Measurements from ENCODE around the gene C8A. TPM values are rescaled to one million over a fixed set of nuclear protein-coding genes. Genes with fewer than 3 reads are reported as not detected.

C8A gene
- total and polyA plus RNA-seq, 10 of the 15 experiments (the other 5 are each of a cell fraction or from before 2014, with no cell fraction given): not detected

DNA sequence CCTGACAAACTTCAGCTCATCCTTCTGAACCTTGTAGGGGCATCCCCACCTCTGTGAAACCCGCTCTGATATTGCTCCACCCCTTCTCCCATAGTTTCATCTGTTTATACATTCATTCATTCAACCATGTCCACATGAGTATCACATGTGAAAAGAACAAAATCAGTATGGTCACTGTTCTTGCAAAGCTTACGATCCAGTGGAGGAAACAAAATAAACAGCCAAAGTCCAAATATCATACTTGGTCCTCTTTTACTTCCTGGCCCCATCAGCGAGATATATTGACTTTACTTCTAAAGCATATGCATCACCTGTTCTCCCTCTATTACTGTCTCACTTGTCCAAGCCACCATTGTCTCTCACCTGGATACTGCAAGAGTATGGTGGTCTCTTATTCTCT, 35.6 kb downstream of the C8A start:
- in situ Hi-C loops (cut with MboI) (no loop called here), intact Hi-C loops (cut with micrococcal nuclease; ENCODE audit: unreplicated experiment) (no loop called here)
- Histone ChIP-seq H3K4me1 (ENCODE audit: control insufficient read depth, insufficient read depth, low read length) (no peaks in the 10 kb centered on the region), H3K79me2 (ENCODE audit: control insufficient read depth, insufficient read depth, low read length) (no peaks in the 10 kb centered on the region), H4K20me1 (ENCODE audit: control insufficient read depth, insufficient read depth) (no peaks in the 10 kb centered on the region), H3K27ac (ENCODE audit: control insufficient read depth, insufficient read depth) (no peak overlapping the region), H3K27me3 (replicated peaks in 1 of 2; ENCODE audit: control insufficient read depth in 2 of 2, insufficient read depth in 2 of 2, low read length in 1 of 2) (no peaks in the 10 kb centered on the region; a peak in 1 of 4 replicates), H3K9me3 (replicated peaks; ENCODE audit: control insufficient read depth, insufficient read depth, low read length) (no peaks in the 10 kb centered on the region), H2AFZ (ENCODE audit: control insufficient read depth, low read depth, low read length) (no peak overlapping the region), H3K36me3 (ENCODE audit: control insufficient read depth in 2 of 2, insufficient read depth in 2 of 2, low read length in 1 of 2) (no peaks in the 10 kb centered on the region), H3K4me3 (no peak overlapping the region), H3K9ac (ENCODE audit: control insufficient read depth, insufficient read depth, low read length) (no peak overlapping the region), H3K4me2 (ENCODE audit: control insufficient read depth, insufficient read depth) (no peak overlapping the region)
- ChIA-PET RAD21 (ENCODE audit: unreplicated experiment) (no interaction called here), SMC1A (ENCODE audit: uncharacterized antibody, unreplicated experiment) (no interaction called here), CTCF (no interaction called here), POLR2A (no interaction called here)
- DNase-seq (ENCODE audit: low read depth, low spot score): no peak
- WGBS (ENCODE audit: insufficient coverage, insufficient replicate concordance, low lambda C conversion rate, missing lambda C conversion rate): 34% methylated on average over 3 of the region's 3 CpGs
- no peak for FAIRE-seq
- no peak for ATAC-seq
- BruUV-seq (replicated peaks): no TSS peak
- TF ChIP-seq ZNF384 (IDR thresholded peaks at IDR 0.05; ENCODE audit: borderline replicate concordance, low read depth, low read length) (no peak), NFYA (IDR thresholded peaks at IDR 0.05; ENCODE audit: borderline replicate concordance, low read depth, low read length) (no peak), EGR1 (IDR thresholded peaks at IDR 0.05; ENCODE audit: borderline replicate concordance in 1 of 2, low read depth in 2 of 2, low read length in 2 of 2) (no peak), WRNIP1 (IDR thresholded peaks at IDR 0.05; ENCODE audit: borderline replicate concordance, low read depth, low read length) (no peak), DPF2 (IDR thresholded peaks at IDR 0.05) (no peak), MTA3 (IDR thresholded peaks at IDR 0.05; ENCODE audit: borderline replicate concordance, low read length) (no peak), POLR2AphosphoS5 (IDR thresholded peaks at IDR 0.05; ENCODE audit: low read length) (no peak), NR2F1 (conservative IDR thresholded peaks at IDR 0.05) (no peak), NFXL1 (IDR thresholded peaks at IDR 0.05; ENCODE audit: borderline replicate concordance) (no peak)
- TF ChIP-seq, protein P1, sequence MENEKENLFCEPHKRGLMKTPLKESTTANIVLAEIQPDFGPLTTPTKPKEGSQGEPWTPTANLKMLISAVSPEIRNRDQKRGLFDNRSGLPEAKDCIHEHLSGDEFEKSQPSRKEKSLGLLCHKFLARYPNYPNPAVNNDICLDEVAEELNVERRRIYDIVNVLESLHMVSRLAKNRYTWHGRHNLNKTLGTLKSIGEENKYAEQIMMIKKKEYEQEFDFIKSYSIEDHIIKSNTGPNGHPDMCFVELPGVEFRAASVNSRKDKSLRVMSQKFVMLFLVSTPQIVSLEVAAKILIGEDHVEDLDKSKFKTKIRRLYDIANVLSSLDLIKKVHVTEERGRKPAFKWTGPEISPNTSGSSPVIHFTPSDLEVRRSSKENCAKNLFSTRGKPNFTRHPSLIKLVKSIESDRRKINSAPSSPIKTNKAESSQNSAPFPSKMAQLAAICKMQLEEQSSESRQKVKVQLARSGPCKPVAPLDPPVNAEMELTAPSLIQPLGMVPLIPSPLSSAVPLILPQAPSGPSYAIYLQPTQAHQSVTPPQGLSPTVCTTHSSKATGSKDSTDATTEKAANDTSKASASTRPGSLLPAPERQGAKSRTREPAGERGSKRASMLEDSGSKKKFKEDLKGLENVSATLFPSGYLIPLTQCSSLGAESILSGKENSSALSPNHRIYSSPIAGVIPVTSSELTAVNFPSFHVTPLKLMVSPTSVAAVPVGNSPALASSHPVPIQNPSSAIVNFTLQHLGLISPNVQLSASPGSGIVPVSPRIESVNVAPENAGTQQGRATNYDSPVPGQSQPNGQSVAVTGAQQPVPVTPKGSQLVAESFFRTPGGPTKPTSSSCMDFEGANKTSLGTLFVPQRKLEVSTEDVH (IDR thresholded peaks at IDR 0.05; ENCODE audit: low read depth, partially characterized antibody): no peak
- TF ChIP-seq, protein P2, sequence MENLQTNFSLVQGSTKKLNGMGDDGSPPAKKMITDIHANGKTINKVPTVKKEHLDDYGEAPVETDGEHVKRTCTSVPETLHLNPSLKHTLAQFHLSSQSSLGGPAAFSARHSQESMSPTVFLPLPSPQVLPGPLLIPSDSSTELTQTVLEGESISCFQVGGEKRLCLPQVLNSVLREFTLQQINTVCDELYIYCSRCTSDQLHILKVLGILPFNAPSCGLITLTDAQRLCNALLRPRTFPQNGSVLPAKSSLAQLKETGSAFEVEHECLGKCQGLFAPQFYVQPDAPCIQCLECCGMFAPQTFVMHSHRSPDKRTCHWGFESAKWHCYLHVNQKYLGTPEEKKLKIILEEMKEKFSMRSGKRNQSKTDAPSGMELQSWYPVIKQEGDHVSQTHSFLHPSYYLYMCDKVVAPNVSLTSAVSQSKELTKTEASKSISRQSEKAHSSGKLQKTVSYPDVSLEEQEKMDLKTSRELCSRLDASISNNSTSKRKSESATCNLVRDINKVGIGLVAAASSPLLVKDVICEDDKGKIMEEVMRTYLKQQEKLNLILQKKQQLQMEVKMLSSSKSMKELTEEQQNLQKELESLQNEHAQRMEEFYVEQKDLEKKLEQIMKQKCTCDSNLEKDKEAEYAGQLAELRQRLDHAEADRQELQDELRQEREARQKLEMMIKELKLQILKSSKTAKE (IDR thresholded peaks at IDR 0.05; ENCODE audit: low read depth, poor library complexity, severe bottlenecking): no peak
- TF ChIP-seq, protein P3, sequence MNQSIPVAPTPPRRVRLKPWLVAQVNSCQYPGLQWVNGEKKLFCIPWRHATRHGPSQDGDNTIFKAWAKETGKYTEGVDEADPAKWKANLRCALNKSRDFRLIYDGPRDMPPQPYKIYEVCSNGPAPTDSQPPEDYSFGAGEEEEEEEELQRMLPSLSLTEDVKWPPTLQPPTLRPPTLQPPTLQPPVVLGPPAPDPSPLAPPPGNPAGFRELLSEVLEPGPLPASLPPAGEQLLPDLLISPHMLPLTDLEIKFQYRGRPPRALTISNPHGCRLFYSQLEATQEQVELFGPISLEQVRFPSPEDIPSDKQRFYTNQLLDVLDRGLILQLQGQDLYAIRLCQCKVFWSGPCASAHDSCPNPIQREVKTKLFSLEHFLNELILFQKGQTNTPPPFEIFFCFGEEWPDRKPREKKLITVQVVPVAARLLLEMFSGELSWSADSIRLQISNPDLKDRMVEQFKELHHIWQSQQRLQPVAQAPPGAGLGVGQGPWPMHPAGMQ (IDR thresholded peaks at IDR 0.05; ENCODE audit: borderline replicate concordance): no peak
- TF ChIP-seq, protein P4, sequence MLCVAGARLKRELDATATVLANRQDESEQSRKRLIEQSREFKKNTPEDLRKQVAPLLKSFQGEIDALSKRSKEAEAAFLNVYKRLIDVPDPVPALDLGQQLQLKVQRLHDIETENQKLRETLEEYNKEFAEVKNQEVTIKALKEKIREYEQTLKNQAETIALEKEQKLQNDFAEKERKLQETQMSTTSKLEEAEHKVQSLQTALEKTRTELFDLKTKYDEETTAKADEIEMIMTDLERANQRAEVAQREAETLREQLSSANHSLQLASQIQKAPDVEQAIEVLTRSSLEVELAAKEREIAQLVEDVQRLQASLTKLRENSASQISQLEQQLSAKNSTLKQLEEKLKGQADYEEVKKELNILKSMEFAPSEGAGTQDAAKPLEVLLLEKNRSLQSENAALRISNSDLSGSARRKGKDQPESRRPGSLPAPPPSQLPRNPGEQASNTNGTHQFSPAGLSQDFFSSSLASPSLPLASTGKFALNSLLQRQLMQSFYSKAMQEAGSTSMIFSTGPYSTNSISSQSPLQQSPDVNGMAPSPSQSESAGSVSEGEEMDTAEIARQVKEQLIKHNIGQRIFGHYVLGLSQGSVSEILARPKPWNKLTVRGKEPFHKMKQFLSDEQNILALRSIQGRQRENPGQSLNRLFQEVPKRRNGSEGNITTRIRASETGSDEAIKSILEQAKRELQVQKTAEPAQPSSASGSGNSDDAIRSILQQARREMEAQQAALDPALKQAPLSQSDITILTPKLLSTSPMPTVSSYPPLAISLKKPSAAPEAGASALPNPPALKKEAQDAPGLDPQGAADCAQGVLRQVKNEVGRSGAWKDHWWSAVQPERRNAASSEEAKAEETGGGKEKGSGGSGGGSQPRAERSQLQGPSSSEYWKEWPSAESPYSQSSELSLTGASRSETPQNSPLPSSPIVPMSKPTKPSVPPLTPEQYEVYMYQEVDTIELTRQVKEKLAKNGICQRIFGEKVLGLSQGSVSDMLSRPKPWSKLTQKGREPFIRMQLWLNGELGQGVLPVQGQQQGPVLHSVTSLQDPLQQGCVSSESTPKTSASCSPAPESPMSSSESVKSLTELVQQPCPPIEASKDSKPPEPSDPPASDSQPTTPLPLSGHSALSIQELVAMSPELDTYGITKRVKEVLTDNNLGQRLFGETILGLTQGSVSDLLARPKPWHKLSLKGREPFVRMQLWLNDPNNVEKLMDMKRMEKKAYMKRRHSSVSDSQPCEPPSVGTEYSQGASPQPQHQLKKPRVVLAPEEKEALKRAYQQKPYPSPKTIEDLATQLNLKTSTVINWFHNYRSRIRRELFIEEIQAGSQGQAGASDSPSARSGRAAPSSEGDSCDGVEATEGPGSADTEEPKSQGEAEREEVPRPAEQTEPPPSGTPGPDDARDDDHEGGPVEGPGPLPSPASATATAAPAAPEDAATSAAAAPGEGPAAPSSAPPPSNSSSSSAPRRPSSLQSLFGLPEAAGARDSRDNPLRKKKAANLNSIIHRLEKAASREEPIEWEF (IDR thresholded peaks at IDR 0.05; ENCODE audit: insufficient replicate concordance, low read depth, low read length): no peak

Data from GM12878 (cell line).